Progenitor cell of endocrine pancreas (in vitro differentiated cells): Measurements from ENCODE around the gene IPMK. TPM values are rescaled to one million over a fixed set of nuclear protein-coding genes. Genes with fewer than 3 reads are reported as not detected.
A peak's percentile ranks its signal among the peaks of the same experiment; 100 is the strongest.

ENCODE experiments used
- DNase-seq: peaks from one replicate; pipeline ENCODE4 v3.0.0; 2021; ENCODE audit warnings: low spot score; ENCODE audit not compliant: unreplicated experiment
- H3K27ac Mint-ChIP-seq: 2 replicates; pipeline ENCODE4 v1.8.0; 2021; ENCODE audit warnings: mild to moderate bottlenecking, moderate library complexity, mixed read lengths
- H3K27me3 Mint-ChIP-seq: 2 replicates; pipeline ENCODE4 v1.8.0; 2021; ENCODE audit warnings: mixed read lengths
- H3K36me3 Mint-ChIP-seq: 2 replicates; pipeline ENCODE4 v1.8.0; 2022; ENCODE audit warnings: mixed read lengths; ENCODE audit not compliant: insufficient read depth
- H3K4me1 Mint-ChIP-seq: 2 replicates; pipeline ENCODE4 v1.8.0; 2021; ENCODE audit warnings: low read depth, mixed read lengths
- H3K4me3 Mint-ChIP-seq: 2 replicates; pipeline ENCODE4 v1.8.0; 2021; ENCODE audit warnings: low read depth, mild to moderate bottlenecking, moderate library complexity, mixed read lengths
- H3K9me3 Mint-ChIP-seq: 2 replicates; pipeline ENCODE4 v1.8.0; 2021; ENCODE audit warnings: low read depth, mixed read lengths
- total RNA-seq: library from RNA; stranded (reverse); gene quantifications from 2 replicates; pipeline ENCODE4 v1.2.1, GENCODE V29; 2021
- TF ChIP-seq, protein P1 (sequence below): fragments of 200-600 bp; sonication (generic); IDR thresholded peaks from one replicate; pipeline ENCODE4 v1.5.0; 2021; ENCODE audit warnings: antibody characterized with exemption, mild to moderate bottlenecking; ENCODE audit not compliant: unreplicated experiment

Gene IPMK
- total RNA-seq, 1 donor from 2014 or later: 5.7 TPM

DNA sequence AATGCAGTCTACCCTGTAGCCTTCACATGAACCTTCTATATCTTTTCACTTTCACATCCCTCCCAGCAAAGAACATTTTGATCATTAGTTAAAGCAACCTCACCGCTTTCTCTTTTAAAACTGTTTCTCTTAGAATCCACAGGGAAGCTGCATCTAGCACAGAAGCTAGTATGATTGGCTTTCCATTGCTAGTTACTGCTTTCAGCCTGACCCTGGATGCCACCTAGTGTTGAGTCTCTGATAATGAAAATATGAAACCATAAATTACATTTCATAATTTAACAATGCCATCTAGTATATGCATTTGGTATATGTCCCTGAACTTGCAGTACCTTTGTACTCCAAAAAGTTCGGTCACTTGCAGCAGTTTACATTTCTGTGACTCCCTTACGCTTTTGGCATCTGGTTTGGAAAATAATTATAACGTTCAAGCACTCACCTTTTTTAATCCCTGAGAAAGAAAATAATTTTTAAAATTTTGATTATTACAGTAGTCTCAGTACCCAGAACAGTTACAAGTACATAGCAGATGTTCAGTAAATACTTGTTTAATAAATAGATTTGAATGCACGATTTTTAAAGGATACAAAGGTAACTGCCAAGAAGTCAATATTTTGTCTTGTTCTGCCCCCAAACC is 24.0 kb upstream of the IPMK start:
- no peaks in the 10 kb centered on the region for H3K9me3 Mint-ChIP-seq
- no peaks in the 10 kb centered on the region for H3K27me3 Mint-ChIP-seq
- no peak overlapping the region for H3K27ac Mint-ChIP-seq
- no peak for DNase-seq
- TF ChIP-seq, protein P1, sequence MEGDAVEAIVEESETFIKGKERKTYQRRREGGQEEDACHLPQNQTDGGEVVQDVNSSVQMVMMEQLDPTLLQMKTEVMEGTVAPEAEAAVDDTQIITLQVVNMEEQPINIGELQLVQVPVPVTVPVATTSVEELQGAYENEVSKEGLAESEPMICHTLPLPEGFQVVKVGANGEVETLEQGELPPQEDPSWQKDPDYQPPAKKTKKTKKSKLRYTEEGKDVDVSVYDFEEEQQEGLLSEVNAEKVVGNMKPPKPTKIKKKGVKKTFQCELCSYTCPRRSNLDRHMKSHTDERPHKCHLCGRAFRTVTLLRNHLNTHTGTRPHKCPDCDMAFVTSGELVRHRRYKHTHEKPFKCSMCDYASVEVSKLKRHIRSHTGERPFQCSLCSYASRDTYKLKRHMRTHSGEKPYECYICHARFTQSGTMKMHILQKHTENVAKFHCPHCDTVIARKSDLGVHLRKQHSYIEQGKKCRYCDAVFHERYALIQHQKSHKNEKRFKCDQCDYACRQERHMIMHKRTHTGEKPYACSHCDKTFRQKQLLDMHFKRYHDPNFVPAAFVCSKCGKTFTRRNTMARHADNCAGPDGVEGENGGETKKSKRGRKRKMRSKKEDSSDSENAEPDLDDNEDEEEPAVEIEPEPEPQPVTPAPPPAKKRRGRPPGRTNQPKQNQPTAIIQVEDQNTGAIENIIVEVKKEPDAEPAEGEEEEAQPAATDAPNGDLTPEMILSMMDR: peak; percentile 63
- no peaks in the 10 kb centered on the region for H3K4me1 Mint-ChIP-seq
- H3K36me3 Mint-ChIP-seq: no peaks in the 10 kb centered on the region
- no peak overlapping the region for H3K4me3 Mint-ChIP-seq

DNA sequence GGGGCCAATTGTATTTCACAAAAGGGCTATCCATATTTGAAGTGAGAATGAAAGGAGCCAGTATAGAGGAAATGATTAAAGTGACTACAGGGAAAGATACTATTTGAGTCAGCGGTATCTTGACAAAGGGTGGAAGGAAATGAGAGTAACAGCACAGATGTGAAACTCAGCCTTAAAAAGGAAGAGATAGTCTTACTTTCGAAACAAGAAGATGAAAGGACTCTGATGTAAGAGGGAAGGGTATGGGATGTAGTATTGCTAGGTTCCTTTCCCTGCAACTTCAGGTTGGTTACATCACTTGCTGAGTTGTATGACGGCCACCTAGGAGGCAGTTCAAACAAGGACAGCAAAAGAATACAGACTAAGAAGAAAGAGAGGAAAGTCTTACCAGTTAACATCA is 14.9 kb upstream of the IPMK start:
- Mint-ChIP-seq H3K27me3 (no peaks in the 10 kb centered on the region), H3K4me1 (peaks cover 4% of the 10 kb centered on the region), H3K36me3 (peaks cover 12% of the 10 kb centered on the region), H3K27ac (peak overlapping the region; percentile 14), H3K4me3 (no peak overlapping the region), H3K9me3 (no peaks in the 10 kb centered on the region)
- no peak for DNase-seq
- TF ChIP-seq, protein P1: no peak

DNA sequence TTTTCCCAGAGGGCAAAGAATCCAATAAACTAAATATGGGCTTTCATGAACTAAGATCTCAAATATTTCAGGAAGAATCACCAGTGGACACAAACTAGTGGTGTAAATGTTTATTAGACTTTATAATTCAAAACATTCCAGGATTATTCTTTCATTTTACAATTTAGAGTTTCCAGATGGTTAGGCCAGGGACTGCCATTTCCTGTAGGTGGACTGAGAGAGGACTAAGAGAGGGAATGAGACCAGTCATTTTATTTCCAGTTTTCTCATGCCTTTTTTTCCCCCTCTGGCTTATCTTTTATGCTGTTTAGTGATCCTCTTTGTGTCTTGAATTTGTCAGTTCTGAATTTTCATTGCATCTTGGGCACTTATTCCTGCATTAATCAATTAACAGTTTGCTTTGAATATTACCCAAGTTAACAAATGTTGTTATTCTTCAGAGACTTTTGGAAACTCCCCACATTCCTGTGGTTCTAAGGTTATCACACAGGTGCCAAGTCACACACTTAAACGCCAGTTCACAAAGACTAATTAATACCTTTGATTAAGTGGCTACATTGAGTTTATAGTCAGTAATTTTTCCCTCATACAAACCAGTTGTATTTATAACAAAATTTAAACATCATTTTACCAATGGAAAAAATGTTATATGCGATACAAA is 13.5 kb upstream of the IPMK start:
- H3K36me3 Mint-ChIP-seq: peaks cover 12% of the 10 kb centered on the region
- TF ChIP-seq, protein P1: no peak
- no peaks in the 10 kb centered on the region for H3K27me3 Mint-ChIP-seq
- H3K4me3 Mint-ChIP-seq: no peak overlapping the region
- peaks cover 4% of the 10 kb centered on the region for H3K4me1 Mint-ChIP-seq
- no peak overlapping the region for H3K27ac Mint-ChIP-seq
- no peaks in the 10 kb centered on the region for H3K9me3 Mint-ChIP-seq
- DNase-seq: no peak

DNA sequence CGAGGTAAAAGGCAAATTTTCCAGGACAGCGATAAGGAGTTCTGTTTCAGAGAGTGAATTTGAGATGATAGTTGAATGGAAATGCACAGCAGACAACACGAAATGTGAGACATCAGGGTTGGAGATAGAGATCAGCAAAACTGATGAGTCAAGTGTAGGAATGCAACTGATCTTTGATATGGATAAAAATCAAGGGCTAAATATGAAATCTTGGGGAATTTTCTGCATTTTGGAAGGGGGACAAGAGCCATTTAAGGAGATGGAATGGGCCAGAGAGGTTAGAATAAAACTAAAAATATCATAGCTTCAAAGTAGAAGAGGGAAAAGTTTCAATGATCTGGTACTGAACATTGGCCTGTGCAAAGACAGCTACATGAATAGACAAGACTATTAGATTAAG is 12.8 kb upstream of the IPMK start:
- Mint-ChIP-seq H3K9me3 (no peaks in the 10 kb centered on the region), H3K27ac (no peak overlapping the region), H3K4me1 (peaks cover 7% of the 10 kb centered on the region), H3K4me3 (no peak overlapping the region), H3K36me3 (peaks cover 12% of the 10 kb centered on the region), H3K27me3 (no peaks in the 10 kb centered on the region)
- no peak for DNase-seq
- TF ChIP-seq, protein P1: no peak

DNA sequence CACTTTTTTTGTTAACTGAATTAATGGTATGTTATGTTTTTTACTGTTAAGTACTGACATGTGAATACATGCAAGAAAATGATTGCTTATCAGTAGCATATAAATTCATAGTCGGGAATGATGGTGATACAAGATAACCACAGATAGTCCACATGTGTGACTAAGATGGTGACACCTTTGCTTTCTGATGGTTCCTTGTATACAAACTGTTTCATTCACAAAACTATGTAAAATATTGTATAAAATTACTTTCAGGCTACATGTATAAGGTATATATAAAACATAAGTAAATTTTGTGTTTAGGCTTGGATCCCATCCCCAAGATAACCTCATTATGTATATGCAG is 11.2 kb upstream of the IPMK start:
- no peaks in the 10 kb centered on the region for H3K27me3 Mint-ChIP-seq
- TF ChIP-seq, protein P1: no peak
- no peak overlapping the region for H3K27ac Mint-ChIP-seq
- peaks cover 11% of the 10 kb centered on the region for H3K36me3 Mint-ChIP-seq
- no peaks in the 10 kb centered on the region for H3K9me3 Mint-ChIP-seq
- peaks cover 16% of the 10 kb centered on the region for H3K4me1 Mint-ChIP-seq
- DNase-seq: no peak
- H3K4me3 Mint-ChIP-seq: no peak overlapping the region
